ENCODE data around the gene TMEM63C. TPM values are rescaled to one million over a fixed set of nuclear protein-coding genes. Genes with fewer than 3 reads are reported as not detected.

Gene TMEM63C
- total RNA-seq, 1 donor from 2014 or later, result 0.63 TPM

DNA sequence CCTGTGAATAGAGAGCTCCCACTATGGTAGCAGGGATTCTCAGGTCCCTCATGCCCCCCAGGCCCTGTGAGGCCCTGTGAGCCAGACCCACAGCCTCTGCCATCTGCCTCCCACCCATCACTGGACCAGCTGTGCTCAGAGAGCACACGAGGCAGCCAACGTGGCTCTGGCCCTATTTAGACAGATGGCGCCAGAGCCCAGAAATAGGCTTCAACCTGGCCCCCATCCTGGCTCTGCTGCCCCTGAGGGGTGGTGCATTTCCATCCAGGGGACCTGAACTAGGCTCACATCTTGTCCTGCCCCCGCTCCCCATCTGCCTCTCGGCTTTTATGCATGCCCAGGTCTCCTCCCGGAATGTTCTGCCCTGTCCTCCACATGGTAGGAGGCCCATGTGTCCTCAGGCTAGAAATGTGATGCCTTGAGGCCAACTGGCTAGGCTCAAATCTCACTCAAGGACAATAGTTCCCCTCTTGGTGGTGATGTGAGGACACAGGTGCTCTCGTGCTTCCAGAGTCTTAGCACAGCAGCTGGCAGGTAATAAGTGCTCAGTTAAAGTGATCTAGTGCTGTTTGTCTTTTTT, 18.9 kb downstream of the TMEM63C start:
- Histone ChIP-seq H3K4me1 (no peaks in the 10 kb centered on the region), H3K27me3 (ENCODE audit: low read depth) (peaks cover 90% of the 10 kb centered on the region), H3K27ac (replicated peaks) (no peak overlapping the region), H3K4me3 (no peak overlapping the region), H3K36me3 (no peaks in the 10 kb centered on the region), H3K9me3 (replicated peaks) (no peaks in the 10 kb centered on the region)
- intact Hi-C loops (cut with micrococcal nuclease), result no loop called here
- DNase-seq, result no peak
- TF ChIP-seq, protein P1, sequence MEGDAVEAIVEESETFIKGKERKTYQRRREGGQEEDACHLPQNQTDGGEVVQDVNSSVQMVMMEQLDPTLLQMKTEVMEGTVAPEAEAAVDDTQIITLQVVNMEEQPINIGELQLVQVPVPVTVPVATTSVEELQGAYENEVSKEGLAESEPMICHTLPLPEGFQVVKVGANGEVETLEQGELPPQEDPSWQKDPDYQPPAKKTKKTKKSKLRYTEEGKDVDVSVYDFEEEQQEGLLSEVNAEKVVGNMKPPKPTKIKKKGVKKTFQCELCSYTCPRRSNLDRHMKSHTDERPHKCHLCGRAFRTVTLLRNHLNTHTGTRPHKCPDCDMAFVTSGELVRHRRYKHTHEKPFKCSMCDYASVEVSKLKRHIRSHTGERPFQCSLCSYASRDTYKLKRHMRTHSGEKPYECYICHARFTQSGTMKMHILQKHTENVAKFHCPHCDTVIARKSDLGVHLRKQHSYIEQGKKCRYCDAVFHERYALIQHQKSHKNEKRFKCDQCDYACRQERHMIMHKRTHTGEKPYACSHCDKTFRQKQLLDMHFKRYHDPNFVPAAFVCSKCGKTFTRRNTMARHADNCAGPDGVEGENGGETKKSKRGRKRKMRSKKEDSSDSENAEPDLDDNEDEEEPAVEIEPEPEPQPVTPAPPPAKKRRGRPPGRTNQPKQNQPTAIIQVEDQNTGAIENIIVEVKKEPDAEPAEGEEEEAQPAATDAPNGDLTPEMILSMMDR (IDR thresholded peaks at IDR 0.05; ENCODE audit: borderline replicate concordance), result no peak

DNA sequence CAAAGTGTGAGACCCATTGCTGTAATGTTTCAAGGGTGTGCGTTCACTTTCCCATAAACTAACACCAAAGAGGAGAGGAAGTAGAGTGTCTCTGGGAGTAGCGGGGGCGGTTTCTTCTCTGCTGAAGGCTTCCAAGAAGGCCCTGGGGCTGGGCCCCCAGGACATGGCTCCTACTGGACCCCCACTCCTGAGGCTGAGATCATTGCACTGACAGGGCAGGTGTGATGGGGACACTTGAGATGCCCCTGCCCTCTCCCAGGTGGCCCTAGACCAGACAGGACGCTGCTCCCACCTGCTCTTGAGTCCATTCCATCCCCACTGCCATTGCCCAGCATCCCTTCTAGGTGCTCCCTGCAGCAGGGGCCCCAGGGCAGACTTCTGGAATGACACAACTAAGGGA, 20.1 kb downstream of the TMEM63C start:
- Histone ChIP-seq H3K36me3 (no peaks in the 10 kb centered on the region), H3K27ac (replicated peaks) (no peak overlapping the region), H3K9me3 (replicated peaks) (no peaks in the 10 kb centered on the region), H3K4me1 (no peaks in the 10 kb centered on the region), H3K4me3 (no peak overlapping the region), H3K27me3 (ENCODE audit: low read depth) (peaks cover 86% of the 10 kb centered on the region)
- TF ChIP-seq, protein P1 (IDR thresholded peaks at IDR 0.05; ENCODE audit: borderline replicate concordance), result no peak
- intact Hi-C loops (cut with micrococcal nuclease), result no loop called here
- DNase-seq, result no peak

DNA sequence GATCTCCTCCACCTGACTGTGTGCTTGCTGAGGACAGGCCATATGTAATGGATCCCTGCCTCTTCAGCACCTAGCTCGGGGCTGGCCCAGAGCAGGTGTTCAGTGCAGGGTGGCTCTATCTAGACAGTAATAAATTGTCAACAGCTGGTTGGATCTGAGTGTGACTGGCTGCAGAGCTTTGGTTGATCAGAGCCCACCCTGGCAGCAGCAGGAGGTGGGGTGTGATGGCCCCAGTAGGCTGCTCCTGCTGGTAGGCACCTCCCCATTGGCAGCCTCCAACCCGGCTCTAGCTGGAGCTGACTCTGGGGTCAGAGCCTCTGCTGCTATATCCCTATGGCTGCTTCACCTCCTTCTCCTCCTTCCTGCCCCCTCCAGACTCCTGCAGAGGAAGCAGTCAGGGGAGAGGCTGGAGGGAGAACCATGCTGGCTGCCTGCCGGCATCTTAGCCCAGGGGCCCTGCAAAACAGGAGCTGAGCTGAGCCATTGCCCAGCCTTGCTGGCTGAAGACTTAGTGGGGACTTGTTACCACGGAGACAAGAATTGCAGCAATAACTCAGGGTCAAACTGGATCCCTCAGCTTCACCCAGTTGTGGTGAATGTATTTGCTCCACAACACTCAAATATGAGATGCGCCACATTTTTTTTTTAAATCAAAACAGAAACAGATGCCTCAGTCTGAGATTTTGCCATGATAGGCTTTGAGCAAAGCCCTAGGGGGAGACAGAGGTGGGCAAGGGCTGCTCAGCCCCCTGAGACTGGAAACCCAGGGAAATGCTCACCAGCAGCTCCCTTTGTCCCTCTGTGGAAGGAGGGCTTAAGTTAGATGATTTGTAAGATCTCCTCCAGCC, 22.2 kb downstream of the TMEM63C start:
- DNase-seq, result no peak
- H3K4me3 ChIP-seq, result no peak overlapping the region
- H3K27me3 ChIP-seq (ENCODE audit: low read depth), result peaks cover 70% of the 10 kb centered on the region
- TF ChIP-seq, protein P1 (IDR thresholded peaks at IDR 0.05; ENCODE audit: borderline replicate concordance), result no peak
- intact Hi-C loops (cut with micrococcal nuclease), result no loop called here
- no peaks in the 10 kb centered on the region for H3K36me3 ChIP-seq
- H3K27ac ChIP-seq (replicated peaks), result no peak overlapping the region
- H3K4me1 ChIP-seq, result no peaks in the 10 kb centered on the region
- H3K9me3 ChIP-seq (replicated peaks), result no peaks in the 10 kb centered on the region

DNA sequence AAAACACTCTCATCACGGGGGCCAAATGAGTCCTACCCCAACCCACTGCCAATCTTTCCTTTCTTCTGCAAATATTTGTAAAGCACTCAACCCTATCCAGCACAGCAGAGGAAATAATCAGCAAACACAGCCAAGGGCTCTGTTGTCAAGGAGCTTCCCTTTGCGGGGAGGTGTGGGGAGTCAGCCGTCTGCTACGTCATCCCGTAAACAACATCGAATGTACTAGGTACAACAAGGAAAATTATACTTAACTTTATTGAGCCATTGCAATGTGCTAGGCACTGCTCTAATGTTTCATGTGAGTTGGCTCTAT, 22.8 kb downstream of the TMEM63C start:
- Histone ChIP-seq H3K27me3 (ENCODE audit: low read depth) (peaks cover 64% of the 10 kb centered on the region), H3K27ac (replicated peaks) (no peak overlapping the region), H3K4me3 (no peak overlapping the region), H3K36me3 (no peaks in the 10 kb centered on the region), H3K4me1 (no peaks in the 10 kb centered on the region), H3K9me3 (replicated peaks) (no peaks in the 10 kb centered on the region)
- intact Hi-C loops (cut with micrococcal nuclease), result no loop called here
- TF ChIP-seq, protein P1 (IDR thresholded peaks at IDR 0.05; ENCODE audit: borderline replicate concordance), result no peak
- DNase-seq, result no peak

DNA sequence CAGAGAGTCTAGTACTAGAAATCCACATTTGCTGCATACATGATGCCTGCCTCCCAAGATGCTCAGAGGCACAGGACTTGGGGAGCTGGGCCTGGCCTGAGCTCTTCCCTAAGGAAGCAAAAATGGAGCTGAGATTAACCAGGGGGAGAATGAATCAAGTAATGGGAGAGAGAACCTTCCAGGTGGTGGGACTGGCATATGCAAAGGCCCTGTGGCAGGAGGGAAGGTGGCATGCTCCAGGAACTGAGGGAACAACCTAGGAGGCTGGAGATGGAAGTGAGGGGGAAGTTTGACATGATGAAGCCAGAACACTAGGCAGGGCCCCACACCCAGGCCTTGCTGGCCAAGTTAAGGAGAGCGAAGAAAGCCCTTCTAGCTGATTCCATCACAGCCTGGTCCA, 23.3 kb downstream of the TMEM63C start:
- DNase-seq, result no peak

More for the DNA sequence above, 23.3 kb downstream of the TMEM63C start:
- TF ChIP-seq, protein P1 (IDR thresholded peaks at IDR 0.05; ENCODE audit: borderline replicate concordance), result no peak
- H3K27ac ChIP-seq (replicated peaks), result no peak overlapping the region
- intact Hi-C loops (cut with micrococcal nuclease), result no loop called here
- no peaks in the 10 kb centered on the region for H3K4me1 ChIP-seq
- no peaks in the 10 kb centered on the region for H3K36me3 ChIP-seq
- H3K27me3 ChIP-seq (ENCODE audit: low read depth), result peaks cover 59% of the 10 kb centered on the region
- no peaks in the 10 kb centered on the region for H3K9me3 ChIP-seq (replicated peaks)
- H3K4me3 ChIP-seq, result no peak overlapping the region
